Nasal cavity respiratory epithelium epithelial cell of viscerocranial mucosa (primary cell): ENCODE data around the gene SWSAP1. TPM values are rescaled to one million over a fixed set of nuclear protein-coding genes. Genes with fewer than 3 reads are reported as not detected.

Source experiments
- total RNA-seq: library from RNA; depleted of rRNA; stranded (reverse); fragments of >200 nt; gene quantifications from 2 replicates; pipeline ENCODE4 v1.2.3, GENCODE V29; 2014

The SWSAP1 gene, protein sequence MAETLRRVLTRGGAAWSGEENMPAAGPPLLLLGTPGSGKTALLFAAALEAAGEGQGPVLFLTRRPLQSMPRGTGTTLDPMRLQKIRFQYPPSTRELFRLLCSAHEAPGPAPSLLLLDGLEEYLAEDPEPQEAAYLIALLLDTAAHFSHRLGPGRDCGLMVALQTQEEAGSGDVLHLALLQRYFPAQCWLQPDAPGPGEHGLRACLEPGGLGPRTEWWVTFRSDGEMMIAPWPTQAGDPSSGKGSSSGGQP
- 0.57 and 0.68 TPM in 2 replicates for total RNA-seq

DNA sequence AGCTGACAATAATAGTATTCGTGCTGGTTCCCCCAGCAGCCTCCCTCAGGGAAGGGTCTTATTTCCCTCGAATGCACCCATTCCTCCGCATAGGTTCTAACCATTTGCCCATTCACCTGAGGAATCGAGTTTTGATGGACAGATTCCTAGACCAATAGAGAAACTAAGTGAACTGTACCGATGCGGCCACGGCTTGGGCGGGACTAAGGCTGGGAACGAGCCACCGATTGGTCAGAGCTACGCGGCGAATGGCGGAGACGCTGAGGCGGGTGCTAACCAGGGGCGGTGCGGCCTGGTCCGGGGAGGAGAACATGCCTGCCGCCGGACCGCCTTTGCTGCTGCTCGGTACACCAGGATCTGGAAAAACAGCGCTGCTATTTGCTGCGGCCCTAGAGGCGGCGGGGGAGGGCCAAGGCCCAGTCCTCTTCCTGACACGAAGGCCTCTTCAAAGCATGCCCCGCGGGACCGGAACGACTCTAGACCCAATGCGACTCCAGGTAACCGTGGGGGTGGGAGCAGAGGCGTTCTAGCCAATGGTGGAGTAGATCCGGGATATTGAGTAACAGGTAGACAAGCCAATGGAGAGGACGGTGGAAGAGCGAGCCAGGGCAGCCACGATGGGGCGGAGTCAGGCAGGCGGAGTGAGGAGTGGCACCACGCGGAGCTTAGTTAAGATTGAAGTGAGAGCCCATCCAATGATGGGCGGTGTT lies at the start of gene SWSAP1:
SWSAP1 (plus strand) TSS at position 234 of the 710 bp plus-strand sequence; CDS start at position 249, 15 bp downstream.

DNA sequence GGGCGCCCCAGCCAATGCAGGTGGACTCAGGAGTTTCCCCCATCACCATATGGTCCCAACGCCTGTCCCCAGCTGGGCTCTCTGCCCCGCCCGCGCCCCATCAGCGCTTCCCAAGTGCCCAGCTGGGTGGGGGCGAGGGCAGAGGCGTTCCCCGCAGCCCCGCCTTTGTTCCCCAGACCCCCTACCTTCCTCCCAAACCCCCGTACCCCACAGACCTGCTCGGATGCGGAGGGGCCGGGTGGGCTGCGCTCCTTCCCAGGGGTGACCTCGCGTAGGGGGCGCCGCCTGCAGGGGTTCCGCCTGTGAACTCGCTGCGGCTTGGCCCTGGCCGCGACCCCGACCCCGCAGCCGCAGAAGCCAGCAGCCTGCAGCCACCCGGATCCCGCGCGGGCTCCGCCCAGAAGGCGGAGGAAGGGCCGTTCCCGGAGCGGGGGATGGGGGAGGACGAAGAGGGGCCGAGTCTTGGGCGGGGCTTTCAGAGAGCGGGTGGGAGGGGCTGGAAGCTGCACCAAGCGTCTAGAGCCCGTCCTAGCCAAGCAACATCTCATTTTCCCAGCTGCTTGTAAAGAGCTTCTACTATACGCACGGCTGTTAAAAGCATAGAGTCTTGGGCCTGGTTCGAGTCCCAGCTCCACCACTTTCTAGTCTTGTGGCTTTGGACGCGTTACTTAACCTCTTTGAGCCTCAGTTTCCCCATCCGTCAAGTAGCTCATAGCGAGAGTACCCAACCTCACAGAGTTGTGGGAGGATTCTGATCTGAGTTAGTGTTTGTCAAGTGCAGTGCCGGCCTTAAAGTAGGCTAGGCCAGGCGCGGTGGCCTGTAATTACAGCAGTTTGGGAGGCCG lies 35.0 kb upstream of the SWSAP1 start, which contains the start of gene RAB3D:
RAB3D (minus strand) TSS at position 404 of the 845 bp plus-strand sequence. CDS start 2,258 bp downstream, outside the sequence.

DNA sequence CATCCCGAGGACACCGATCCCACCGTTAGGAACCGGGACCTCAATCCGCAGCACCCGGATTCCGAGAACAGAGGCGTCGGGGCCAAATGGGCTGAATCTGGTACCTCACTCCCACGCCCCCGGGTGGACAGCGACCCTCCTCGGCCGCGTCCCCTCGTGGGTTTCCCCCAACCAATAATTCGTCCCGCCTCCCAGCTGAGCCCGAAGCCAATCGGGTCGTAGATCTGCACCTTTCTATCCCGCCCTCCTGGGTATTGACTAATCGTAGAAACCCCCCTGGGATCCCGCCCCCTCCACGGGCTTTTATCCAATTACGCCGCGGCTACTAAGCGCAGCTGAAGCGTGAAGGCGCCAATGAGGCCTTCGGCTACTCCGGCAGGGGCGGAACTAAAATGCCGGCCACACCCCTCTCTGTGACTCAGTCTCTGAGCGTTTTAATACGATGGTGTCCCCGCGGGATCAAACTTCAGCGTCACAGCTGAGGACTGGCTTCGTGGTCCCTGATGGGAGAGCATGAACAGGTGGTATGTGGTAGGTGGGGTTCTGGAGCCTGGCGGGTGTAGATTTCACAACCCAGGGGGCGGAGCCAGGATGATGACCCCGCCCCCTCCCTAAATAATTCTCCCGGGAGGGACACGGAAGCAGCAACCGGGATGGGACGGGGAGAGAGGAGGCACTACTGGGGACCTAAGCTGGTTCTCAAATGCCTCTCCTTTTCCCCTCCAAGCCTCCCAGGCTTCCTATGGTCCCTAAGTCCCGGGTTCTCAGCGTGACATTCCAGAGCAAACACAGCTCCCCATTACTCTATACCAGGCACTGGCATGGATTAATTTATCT lies 28.1 kb upstream of the SWSAP1 start, which contains the start of the genes CCDC159 and TMEM205:
CCDC159 (plus strand) TSS at position 416 of the 837 bp plus-strand sequence; CDS start at position 504, 88 bp downstream.
TMEM205 (minus strand) TSS at position 165 of the 837 bp plus-strand sequence. CDS start 649 bp downstream, outside the sequence.

DNA sequence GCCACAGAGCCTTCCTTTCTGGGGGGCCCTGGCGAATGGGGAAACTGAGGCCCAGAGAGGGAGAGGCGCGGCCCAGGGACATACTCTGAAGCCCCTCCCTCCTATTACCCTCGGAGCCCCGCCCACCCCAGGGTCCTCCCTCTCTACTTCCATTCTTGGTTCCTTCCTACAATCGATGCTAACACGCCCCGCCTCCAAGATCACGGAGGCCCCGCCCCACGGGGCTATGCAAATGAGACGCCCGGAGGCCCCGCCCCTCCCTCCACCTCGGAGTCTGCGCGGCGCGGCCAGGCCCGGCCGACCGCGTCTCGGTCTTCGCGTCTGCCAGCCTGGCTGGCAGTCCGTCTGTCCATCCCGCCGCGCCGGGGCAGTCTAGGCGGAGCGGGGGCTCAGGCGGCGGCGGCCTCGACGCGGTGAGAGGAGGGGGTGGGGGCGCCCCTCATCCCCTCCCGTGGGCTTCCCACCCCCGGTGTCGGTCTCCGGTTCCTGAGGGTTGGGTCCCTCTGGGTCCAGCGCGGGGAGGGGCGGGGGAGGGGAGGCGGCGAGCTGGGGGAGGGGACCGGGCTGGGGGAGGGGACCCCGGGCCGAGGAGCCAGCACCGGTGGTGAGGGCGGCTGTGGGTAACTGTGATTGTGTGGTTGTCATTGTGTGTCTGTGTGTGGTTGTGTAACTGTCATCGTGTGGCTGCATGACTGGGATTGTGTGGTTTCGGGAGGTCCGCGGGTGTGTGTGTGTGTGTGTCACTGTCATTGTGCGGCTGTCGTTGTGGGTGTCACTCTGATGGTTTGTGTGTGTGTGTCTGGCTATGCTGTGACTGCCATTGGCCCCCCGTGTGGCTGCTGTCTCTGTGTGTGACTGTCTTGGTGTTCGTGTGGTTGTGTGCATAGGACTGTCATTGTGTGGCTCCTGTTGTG lies 19.0 kb upstream of the SWSAP1 start, which contains the start of gene PLPPR2:
PLPPR2 (plus strand) TSS at position 273 of the 914 bp plus-strand sequence. CDS start 2,242 bp downstream, outside the sequence.

DNA sequence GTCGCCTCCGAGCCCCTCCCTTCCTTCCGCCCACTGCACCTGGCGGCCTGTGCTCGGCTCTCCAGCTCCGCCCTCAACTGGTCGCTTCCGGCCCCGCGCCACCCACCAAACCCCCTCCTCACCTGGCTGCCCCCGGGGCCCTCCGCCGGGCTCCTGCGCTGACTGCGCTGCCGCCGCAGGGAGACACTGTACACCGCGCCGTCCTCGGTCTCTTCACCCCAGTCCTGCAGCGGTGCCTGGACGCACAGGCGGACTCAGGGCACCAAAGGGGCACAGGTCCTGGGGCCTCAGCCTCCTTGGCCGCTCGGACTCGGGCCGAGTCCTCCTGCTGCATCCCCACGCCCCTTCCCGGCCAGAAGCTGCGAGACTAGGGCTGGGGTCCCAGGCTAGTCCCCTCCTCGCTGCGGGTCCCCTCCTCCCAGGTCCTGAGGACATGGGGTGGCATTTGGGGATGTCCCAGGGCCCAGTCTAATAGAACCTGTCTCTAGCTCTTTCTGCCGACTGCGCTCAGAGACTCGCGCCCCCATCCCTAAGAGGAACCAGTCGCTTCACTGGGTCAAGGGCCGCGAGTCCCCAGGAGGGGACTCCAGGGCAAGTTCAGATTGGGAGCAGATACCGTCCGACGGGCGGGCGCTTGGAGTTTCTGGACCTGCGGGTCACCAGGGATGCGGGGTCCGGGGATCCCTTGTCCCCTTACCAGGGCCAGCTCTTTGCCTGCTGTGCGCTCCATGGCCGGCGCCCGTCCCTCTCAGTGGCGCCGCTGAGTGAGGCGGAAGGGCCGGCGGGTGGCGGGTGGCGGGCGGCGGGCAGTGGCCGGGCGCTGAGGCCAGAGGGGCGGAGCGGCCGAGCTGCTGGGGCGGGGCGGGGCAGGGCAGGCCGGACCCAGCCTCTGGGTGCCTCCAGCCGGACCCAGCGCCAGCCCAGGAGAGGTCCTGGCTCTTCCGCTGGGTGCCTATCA lies 44.4 kb downstream of the SWSAP1 start, which contains the start of gene RGL3:
RGL3 (minus strand) TSS at position 766 of the 958 bp plus-strand sequence; CDS start at position 730, 36 bp downstream.

Other genes with a start within 250 kb of the SWSAP1 start
- 0.34 and 0.43 TPM in 2 replicates for gene SPC24, start 218.9 kb upstream of the SWSAP1 start, total RNA-seq
- gene KANK2, start 177.1 kb upstream of the SWSAP1 start, total RNA-seq: 8.2 and 14.7 TPM in 2 replicates
- gene ANGPTL8, start 135.0 kb upstream of the SWSAP1 start, total RNA-seq: not detected in 2 replicates
- gene DOCK6, start 112.1 kb upstream of the SWSAP1 start, total RNA-seq: 20.2 and 45.5 TPM in 2 replicates
- gene TSPAN16, start 78.5 kb upstream of the SWSAP1 start, total RNA-seq: not detected in 2 replicates
- gene RAB3D, start 35.0 kb upstream of the SWSAP1 start, total RNA-seq: 75.5 and 131 TPM in 2 replicates
- gene TMEM205, start 28.4 kb upstream of the SWSAP1 start, total RNA-seq: 48.2 and 91.9 TPM in 2 replicates
- gene CCDC159, start 28.1 kb upstream of the SWSAP1 start, total RNA-seq: 4.1 and 10.9 TPM in 2 replicates
- 3.8 and 5.5 TPM in 2 replicates for gene PLPPR2, start 19.2 kb upstream of the SWSAP1 start, total RNA-seq
- 0.68 and 0.71 TPM in 2 replicates for gene EPOR, start 9.6 kb downstream of the SWSAP1 start, total RNA-seq
- gene RGL3, start 44.6 kb downstream of the SWSAP1 start, total RNA-seq: 0.21 TPM in 1 of 2 replicates, not detected in the other
- gene ODAD3, start 60.5 kb downstream of the SWSAP1 start, total RNA-seq: 0.07 TPM in 1 of 2 replicates, not detected in the other
- gene PRKCSH, start 61.0 kb downstream of the SWSAP1 start, total RNA-seq: 94.0 and 217 TPM in 2 replicates
- not detected in 2 replicates for gene ELAVL3, start 106.4 kb downstream of the SWSAP1 start, total RNA-seq
- gene ZNF653, start 131.2 kb downstream of the SWSAP1 start, total RNA-seq: 4.3 and 4.8 TPM in 2 replicates
- gene ECSIT, start 154.5 kb downstream of the SWSAP1 start, total RNA-seq: 28.5 and 34.9 TPM in 2 replicates
- gene CNN1, start 164.2 kb downstream of the SWSAP1 start, total RNA-seq: 2.3 TPM in 1 of 2 replicates, not detected in the other
- 23.3 and 25.6 TPM in 2 replicates for gene ELOF1, start 184.6 kb downstream of the SWSAP1 start, total RNA-seq
- gene ACP5, start 203.0 kb downstream of the SWSAP1 start, total RNA-seq: 8.9 and 52.9 TPM in 2 replicates
- 20.8 and 25.8 TPM in 2 replicates for gene ZNF627, start 222.8 kb downstream of the SWSAP1 start, total RNA-seq